Right kidney (tissue), 1 donor: ENCODE data around the gene APC2.

ENCODE experiments used
- DNase-seq: peaks from one replicate; pipeline ENCODE4 v3.0.0-alpha.2; 2016

APC2 gene

DNA sequence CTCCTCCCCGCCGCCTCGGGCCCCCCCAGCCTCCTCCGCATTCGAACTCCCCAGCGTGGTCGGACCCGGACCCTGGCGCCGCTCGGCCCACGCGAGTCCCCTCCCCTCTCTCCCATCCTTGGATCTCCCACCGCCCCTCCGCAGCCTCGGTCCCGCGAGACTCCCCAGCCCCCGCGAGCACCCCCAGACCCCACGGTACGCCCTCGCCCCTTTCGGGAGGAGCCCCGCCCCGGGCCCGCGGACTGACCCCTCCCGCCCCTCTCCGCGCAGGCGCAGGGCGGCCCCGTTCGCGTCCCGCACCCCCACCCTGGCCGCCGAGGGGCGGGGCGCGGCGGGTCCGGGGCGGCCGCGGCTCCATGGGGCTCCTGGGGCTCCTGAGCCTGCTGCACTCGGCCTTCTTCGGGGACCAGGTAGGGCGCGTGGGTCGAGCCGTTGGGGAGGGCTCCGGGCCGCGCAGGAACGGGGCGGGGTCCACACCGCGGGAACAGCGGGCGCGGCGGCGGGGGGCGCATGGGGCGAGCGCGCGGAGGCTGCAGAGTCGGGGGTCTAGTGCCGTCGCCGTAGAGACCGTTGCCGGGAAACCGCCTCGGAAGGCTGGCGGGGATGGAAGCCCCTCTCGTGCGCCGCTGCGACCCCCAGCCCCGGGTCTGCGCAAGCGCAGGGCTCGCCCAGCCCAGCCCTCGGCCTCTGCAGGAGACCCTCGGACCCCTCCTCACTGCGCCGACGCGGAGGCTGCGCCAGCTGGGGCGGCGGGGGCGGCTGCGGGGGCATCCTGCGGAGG lies 3.8 kb upstream of the APC2 start:
- DNase-seq = no peak

DNA sequence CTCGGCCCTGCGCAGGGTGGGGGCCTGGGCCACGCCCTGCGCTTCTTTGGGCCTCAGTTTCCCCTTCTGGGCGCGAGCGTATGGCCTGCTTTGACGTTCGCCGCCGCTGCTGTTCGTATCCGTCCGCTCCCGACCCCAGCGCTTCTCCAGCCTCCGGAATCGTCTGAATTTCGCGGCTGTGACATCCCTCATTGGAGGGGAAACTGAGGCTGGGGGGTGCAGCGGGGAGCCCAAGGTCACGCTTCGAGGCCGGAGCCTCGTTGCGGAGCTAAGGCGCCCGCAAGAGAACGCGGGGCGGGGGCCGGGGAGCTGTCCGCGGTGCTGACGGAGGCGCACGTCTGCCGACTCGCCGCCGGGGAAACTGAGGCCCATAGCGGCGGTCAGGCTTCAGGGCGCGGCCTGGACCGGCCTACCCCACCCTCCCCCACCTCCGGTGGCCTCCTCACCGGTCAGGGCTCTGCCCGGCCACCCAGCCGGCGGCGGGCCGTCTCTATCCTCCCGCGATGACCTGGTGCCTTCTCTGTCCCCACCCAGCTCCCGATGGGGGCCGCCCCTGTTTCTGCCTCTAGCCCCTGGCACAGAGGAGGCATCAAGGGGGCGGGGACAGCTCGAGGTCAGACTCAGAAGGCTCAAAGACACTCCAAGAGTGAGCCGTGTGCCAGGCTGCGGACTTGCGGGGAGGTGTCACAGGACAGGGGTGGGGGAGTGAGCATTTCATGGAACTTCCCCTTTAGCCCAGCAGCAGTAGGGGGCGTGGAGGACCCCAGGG lies 3.0 kb upstream of the APC2 start:
- DNase-seq = peak; percentile 65

- DNase-seq = no peak
Measured at GRCh38 chr19:1447504-1447903, 2.4 kb upstream of the APC2 start.

GRCh38 chr19:1447944-1448343 lies 2.0 kb upstream of the APC2 start:
- DNase-seq = no peak

DNA sequence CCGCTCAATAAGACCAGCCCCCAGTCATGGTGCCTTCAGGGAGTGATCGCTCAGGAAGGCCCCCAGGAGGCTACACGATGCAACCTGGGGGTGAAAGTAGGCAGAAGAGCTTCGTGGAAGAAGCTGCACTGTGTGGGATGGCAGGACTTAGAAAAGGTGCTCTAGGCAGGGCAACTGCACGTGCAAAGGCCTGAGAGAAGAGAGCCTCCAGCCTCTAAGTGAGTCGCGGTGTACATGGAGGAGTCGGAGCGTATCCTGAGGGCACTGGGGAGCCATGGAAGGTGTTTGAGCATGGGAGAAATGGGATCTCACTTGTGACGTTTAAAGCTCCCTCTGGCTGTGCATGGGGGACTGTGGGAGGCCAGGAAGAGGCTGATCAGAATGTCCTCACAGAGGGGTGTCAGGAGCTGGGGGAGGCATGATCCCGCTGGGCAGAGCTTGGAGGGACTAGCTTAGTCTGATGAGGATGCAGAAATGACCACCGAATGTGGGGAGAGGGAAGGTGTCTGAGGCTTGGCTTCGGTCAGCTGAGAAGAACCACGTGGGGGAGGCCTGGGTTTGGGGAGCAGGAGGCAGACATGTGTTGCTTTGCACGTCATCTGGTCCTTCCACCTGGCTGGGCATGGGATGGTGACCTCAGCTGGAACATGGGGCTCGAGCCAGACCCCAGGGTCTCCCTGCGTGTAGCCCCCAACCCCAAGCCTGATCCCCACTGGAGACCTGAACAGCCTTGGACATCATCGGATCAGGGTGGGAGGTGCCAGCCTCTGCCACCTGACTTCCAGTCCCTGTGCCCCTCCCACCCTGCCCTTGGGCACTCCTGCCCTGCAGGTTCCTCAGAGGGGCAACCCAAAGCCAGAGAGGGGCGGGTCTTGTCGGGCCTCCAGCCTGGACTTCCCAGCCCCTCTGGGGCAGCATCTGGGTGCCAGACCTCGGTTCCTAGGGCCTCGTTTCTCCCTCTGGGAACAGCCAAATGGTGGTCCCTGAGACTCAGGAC lies 1.1 kb downstream of the APC2 start:
- no peak for DNase-seq

GRCh38 chr19:1451916-1452801 lies 2.2 kb downstream of the APC2 start:
- DNase-seq = no peak

DNA sequence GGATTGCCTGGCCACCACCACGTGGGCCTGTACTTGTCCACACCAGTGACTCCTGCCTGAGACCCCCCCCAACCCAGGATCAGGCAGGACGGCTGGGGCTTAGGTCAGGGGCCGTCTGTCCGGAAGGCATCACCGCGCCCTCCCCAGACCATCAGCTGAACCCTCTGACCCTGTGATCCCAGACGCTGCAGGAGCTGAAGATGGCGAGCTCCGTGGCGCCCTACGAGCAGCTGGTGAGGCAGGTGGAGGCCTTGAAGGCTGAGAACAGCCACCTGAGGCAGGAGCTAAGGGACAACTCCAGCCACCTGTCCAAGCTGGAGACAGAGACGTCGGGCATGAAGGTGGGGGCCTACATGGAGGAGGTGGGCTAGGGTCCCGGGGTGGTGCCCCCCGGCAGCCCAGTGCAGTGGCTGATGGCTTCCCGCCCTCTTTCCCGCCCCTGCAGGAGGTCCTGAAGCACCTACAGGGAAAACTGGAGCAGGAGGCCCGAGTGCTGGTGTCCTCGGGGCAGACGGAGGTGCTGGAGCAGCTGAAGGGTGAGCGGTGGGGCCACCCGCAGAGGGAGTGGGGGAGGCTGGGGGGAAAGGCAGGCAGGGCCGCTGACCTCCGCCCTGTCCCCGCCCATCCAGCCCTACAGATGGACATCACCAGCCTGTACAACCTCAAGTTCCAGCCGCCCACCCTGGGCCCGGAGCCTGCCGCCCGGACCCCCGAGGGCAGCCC lies 3.0 kb downstream of the APC2 start:
- no peak for DNase-seq

- no peak for DNase-seq
Measured at GRCh38 chr19:1453525-1454364, 3.8 kb downstream of the APC2 start.

GRCh38 chr19:1455002-1455335 lies 5.0 kb downstream of the APC2 start:
- DNase-seq = no peak

- no peak for DNase-seq
Measured at GRCh38 chr19:1455336-1456120, 5.6 kb downstream of the APC2 start.

DNA sequence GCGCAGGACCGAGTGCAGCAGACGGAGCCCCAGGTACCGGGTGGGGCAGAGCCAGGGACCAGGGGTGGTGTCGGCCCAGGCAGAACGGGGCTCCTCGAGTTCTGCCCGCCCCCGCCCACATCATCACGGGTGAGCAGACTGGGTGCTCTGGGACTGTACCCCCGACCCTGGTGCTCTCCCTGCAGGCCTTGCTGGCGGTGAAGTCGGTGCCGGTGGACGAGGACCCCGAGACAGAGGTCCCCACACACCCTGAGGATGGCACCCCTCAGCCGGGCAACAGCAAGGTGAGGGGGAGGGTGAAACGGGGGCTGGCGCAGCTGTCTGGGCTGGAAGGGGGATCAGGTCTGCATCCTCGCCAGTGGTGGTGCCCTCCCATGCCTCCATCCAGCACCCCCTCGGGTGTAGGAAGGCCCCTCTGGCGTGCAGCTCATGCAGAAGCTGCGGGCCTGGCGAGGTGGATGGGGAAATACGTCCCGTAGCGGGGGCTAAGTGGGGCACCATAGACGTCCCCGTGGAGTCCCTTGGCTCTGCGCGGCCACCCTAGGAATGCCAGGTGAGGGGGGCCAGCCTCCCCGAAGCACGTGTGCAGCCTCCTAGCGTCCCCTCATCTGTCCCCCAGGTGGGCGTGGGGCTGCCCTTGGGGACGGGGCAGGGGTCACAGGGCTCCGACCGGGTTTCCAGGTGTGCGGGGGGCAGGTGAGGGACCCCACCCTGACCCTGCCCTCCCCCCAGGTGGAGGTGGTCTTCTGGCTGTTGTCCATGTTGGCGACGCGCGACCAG lies 6.4 kb downstream of the APC2 start:
- DNase-seq = no peak

GRCh38 chr19:1457031-1457739 lies 7.3 kb downstream of the APC2 start:
- DNase-seq = no peak

GRCh38 chr19:1457892-1458291 lies 8.0 kb downstream of the APC2 start:
- DNase-seq = no peak

DNA sequence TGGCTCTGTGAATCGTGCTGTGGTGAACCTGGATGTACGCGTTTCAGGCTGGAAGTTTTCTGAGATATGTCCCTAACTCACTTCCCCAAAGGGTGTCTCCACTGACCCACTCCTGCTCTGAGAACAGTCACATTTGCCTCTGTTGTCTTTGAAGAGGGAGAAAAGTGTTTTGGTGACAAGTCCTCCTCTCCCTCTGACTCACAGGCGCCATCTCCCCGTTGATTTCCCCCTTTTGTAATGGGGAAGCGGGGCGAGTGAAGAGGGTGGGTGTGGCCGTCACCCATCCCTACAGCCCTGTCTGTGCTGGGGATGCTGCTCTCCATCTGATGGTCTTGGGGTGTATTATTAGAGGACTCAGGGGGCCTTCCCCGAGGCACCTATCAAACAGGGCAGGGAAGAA lies 9.6 kb downstream of the APC2 start:
- DNase-seq = no peak

DNA sequence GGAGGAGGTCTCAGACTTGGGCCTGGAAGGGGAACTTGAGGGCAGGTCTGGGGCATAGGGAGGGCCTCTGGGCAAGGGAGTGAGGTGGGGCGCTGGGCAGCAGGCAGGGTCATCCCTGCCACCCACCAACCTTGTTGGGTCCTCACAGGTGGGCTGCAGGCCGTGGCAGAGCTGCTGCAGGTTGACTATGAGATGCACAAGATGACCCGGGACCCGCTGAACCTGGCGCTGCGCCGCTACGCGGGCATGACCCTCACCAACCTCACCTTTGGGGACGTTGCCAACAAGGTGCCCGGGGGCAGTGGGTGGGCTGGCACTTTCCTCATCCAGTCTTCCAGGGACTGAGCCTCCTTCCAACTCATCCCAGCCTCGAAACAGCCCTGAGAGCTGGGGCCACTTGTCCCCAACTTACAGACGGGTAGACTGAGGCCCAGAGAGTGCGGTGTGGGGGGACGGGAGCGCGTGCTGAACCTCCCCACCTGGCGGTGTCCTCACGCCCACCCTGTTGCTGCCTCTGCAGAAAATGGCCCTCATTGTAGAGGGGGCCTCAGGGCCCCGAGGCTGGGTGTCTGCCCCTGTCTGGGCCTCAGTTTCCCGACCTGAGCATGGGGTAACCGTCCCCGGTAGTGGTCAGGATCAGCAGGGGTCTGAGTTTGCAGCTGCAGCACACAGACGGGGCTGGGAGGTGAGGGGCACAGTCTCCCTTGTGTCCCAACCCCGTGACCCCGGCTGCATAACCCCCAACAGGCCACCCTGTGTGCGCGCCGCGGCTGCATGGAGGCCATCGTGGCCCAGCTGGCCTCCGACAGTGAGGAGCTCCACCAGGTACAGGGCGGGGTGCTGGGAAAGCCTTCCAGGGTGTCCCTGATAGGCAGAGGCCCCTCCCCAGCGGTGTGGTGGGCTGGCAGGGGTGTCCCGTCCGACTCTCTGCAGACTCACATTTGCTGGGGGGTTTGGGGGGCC lies 10.4 kb downstream of the APC2 start:
- DNase-seq = no peak

GRCh38 chr19:1461862-1462261 lies 11.9 kb downstream of the APC2 start:
- no peak for DNase-seq
